Thoracic aorta (tissue), 2 donors: ENCODE data around the gene ABCC1. TPM values are rescaled to one million over a fixed set of nuclear protein-coding genes. Genes with fewer than 3 reads are reported as not detected.
"Not testable (repeated sequence)": the region's sequence is repeated elsewhere in the genome, so short reads cannot be mapped to it uniquely, and the experiment has no call there.

Experiments used
- ATAC-seq: fragments of 150-250 bp; one replicate; pipeline ENCODE4 v1.8.0; 2017; ENCODE audit warnings: low read depth; ENCODE audit not compliant: insufficient number of reproducible peaks, low FRiP score
- DNase-seq: peaks from one replicate; pipeline ENCODE4 v3.0.0-alpha.2; 2020; ENCODE audit warnings: low spot score
- H3K27ac ChIP-seq, 2 donors: fragments of 200-600 bp; sonication (generic); 1 replicate in 1 of 2; 2 replicates in 1 of 2; pipeline ENCODE4 v1.5.1; 2016; ENCODE audit warnings: mild to moderate bottlenecking in 2 of 2, moderate library complexity in 2 of 2
- H3K27me3 ChIP-seq: fragments of 200-600 bp; sonication (generic); replicated peaks from 2 replicates; pipeline ENCODE4 v1.6.0; 2016; ENCODE audit warnings: mild to moderate bottlenecking; ENCODE audit not compliant: insufficient read depth
- H3K36me3 ChIP-seq: fragments of 200-600 bp; sonication (generic); one replicate; pipeline ENCODE4 v1.5.1; 2016
- H3K4me1 ChIP-seq, 2 donors: fragments of 200-600 bp; sonication (generic); 1 replicate in 1 of 2; 2 replicates in 1 of 2; pipeline versions ENCODE4 v1.5.1 to v1.6.0; 2016; ENCODE audit warnings: low read depth in 2 of 2, mild to moderate bottlenecking in 1 of 2; ENCODE audit not compliant: control insufficient read depth in 1 of 2
- H3K4me3 ChIP-seq: fragments of 200-600 bp; sonication (generic); 2 replicates; pipeline ENCODE4 v1.5.1; 2016; ENCODE audit warnings: mild to moderate bottlenecking
- H3K9me3 ChIP-seq: fragments of 200-600 bp; sonication (generic); 2 replicates; pipeline ENCODE4 v1.5.1; 2016
- CTCF ChIP-seq: fragments of 200-600 bp; sonication (generic); IDR thresholded peaks from one replicate; pipeline ENCODE4 v1.5.1; 2019; ENCODE audit warnings: antibody characterized with exemption
- total RNA-seq, 2 donors: library from RNA; depleted of rRNA; stranded (reverse); fragments of >200 nt; gene quantifications; one replicate each; pipeline versions ENCODE4 v1.1.0 to v1.2.3, GENCODE V29; 2016

ABCC1 gene
- total RNA-seq, 2 donors from 2014 or later: 89.2 to 94.9 TPM

GRCh38 chr16:15981382-15981781 is 32.0 kb downstream of the ABCC1 start:
- peaks cover 38 to 90% of the 10 kb centered on the region in 2 donors for H3K4me1 ChIP-seq
- ATAC-seq: no peak
- no peaks in the 10 kb centered on the region for H3K27me3 ChIP-seq
- H3K4me3 ChIP-seq: no peak overlapping the region
- H3K36me3 ChIP-seq: no peaks in the 10 kb centered on the region
- H3K9me3 ChIP-seq: no peaks in the 10 kb centered on the region
- peak overlapping the region; percentile 80 to 99 for H3K27ac ChIP-seq
- no peak for TF ChIP-seq CTCF
- DNase-seq: no peak

GRCh38 chr16:15982194-15982915 is 32.9 kb downstream of the ABCC1 start:
- H3K9me3 ChIP-seq, H3K36me3 ChIP-seq, H3K27me3 ChIP-seq, H3K4me3 ChIP-seq, ATAC-seq, DNase-seq: not testable (repeated sequence)
- Histone ChIP-seq H3K27ac (peak overlapping the region; percentile 45 to 80), H3K4me1 (peaks cover 29 to 80% of the 10 kb centered on the region in 2 donors)

- peak; percentile 32 for ATAC-seq
- TF ChIP-seq CTCF: no peak
- no peaks in the 10 kb centered on the region for H3K9me3 ChIP-seq
- H3K27me3 ChIP-seq: no peaks in the 10 kb centered on the region
- H3K4me3 ChIP-seq: no peak overlapping the region
- peak overlapping the region; percentile 35 to 45 for H3K27ac ChIP-seq
- H3K36me3 ChIP-seq: no peaks in the 10 kb centered on the region
- DNase-seq: no peak
- peaks cover 30 to 76% of the 10 kb centered on the region in 2 donors for H3K4me1 ChIP-seq
Observed at GRCh38 chr16:15983898-15984297, 34.5 kb downstream of the ABCC1 start.

- ATAC-seq (no peak), DNase-seq (no peak)
- H3K27me3 ChIP-seq: no peaks in the 10 kb centered on the region
- no peak for TF ChIP-seq CTCF
- H3K4me1 ChIP-seq: peaks cover 41 to 78% of the 10 kb centered on the region in 2 donors
- peak overlapping the region; percentile 35 to 45 for H3K27ac ChIP-seq
- no peaks in the 10 kb centered on the region for H3K36me3 ChIP-seq
- H3K9me3 ChIP-seq: no peaks in the 10 kb centered on the region
- no peak overlapping the region for H3K4me3 ChIP-seq
Observed at GRCh38 chr16:15985144-15985543, 35.7 kb downstream of the ABCC1 start.

GRCh38 chr16:15986261-15986660 is 36.8 kb downstream of the ABCC1 start:
- no peak for TF ChIP-seq CTCF
- DNase-seq: no peak
- Histone ChIP-seq H3K27ac (peak overlapping the region in 1 of 2 donors; percentile 93), H3K4me1 (peaks cover 33 to 76% of the 10 kb centered on the region in 2 donors), H3K9me3 (no peaks in the 10 kb centered on the region), H3K4me3 (no peak overlapping the region), H3K27me3 (no peaks in the 10 kb centered on the region), H3K36me3 (no peaks in the 10 kb centered on the region)
- ATAC-seq: no peak
